HG03354 (cell line): Measurements from ENCODE around the gene MAP1S.

Source experiments
- ATAC-seq: cut with Tn5 transposase; IDR thresholded peaks from one replicate; pipeline ENCODE4 v1.9.1; 2021; ENCODE audit warnings: mild to moderate bottlenecking; ENCODE audit not compliant: unreplicated experiment, poor library complexity, severe bottlenecking

MAP1S gene

GRCh38 chr19:17718947-17719711 lies at the start of gene MAP1S:
Gene MAP1S, plus strand, starts transcription at chr19:17719480. Its CDS starts 23 bp downstream, at chr19:17719503.
- ATAC-seq, result peak; percentile 79

- ATAC-seq, result no peak
These were observed 47.4 kb upstream of the MAP1S start for GRCh38 chr19:17671906-17672305.

- no peak for ATAC-seq
These were observed 45.1 kb upstream of the MAP1S start for GRCh38 chr19:17673937-17674799.

GRCh38 chr19:17676295-17676694 lies 43.0 kb upstream of the MAP1S start:
- ATAC-seq, result no peak

- ATAC-seq, result no peak
These were observed 42.3 kb upstream of the MAP1S start for GRCh38 chr19:17677002-17677401.

GRCh38 chr19:17678836-17679235 lies 40.4 kb upstream of the MAP1S start:
- no peak for ATAC-seq

- no peak for ATAC-seq
These were observed 39.6 kb upstream of the MAP1S start for GRCh38 chr19:17679526-17680229.

- no peak for ATAC-seq
These were observed 39.0 kb upstream of the MAP1S start for GRCh38 chr19:17680230-17680722.

GRCh38 chr19:17681505-17682125 lies 37.7 kb upstream of the MAP1S start:
- ATAC-seq, result no peak

- no peak for ATAC-seq
These were observed 37.0 kb upstream of the MAP1S start for GRCh38 chr19:17682273-17682672.

GRCh38 chr19:17683078-17683477 lies 36.2 kb upstream of the MAP1S start:
- ATAC-seq, result no peak

- ATAC-seq, result no peak
These were observed 35.0 kb upstream of the MAP1S start for GRCh38 chr19:17684256-17684655.

- ATAC-seq, result no peak
These were observed 33.7 kb upstream of the MAP1S start for GRCh38 chr19:17685451-17686022.

- ATAC-seq, result no peak
These were observed 33.2 kb upstream of the MAP1S start for GRCh38 chr19:17686023-17686521.

- ATAC-seq, result no peak
These were observed 32.7 kb upstream of the MAP1S start for GRCh38 chr19:17686592-17687024.

- ATAC-seq, result no peak
These were observed 32.0 kb upstream of the MAP1S start for GRCh38 chr19:17687141-17687856.

GRCh38 chr19:17687857-17688784 lies 31.2 kb upstream of the MAP1S start, which contains the start of gene UNC13A:
Gene UNC13A, minus strand, starts transcription at chr19:17688354. Its CDS starts 155 bp downstream, at chr19:17688199.
- ATAC-seq, result no peak
